ENCODE measurements around the gene TMEM201. TPM values are rescaled to one million over a fixed set of nuclear protein-coding genes. Genes with fewer than 3 reads are reported as not detected.

TMEM201 gene
- total and polyA plus RNA-seq, 2 of the 13 experiments (the other 11 are each of a cell fraction or from before 2014, with no cell fraction given), result 1.5 to 8.2 TPM

DNA sequence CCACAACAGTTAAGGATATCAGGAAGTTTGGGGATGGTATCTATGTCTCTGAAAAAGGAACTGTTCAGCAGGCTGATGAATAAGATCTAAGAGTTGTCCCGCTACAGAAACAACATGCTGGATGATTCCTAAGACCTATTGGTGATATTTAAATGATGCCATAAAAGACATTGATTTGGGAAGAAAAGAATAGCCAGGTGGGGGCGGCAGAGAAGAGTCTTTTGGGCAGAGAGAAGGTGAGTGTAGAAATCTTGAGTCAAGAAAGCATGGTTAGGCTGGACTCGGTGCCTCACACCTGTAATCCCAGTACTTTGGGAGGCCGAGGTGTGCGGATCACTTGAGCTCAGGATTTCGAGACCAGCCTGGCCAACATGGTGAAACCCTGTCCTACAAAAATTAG, 11.8 kb upstream of the TMEM201 start:
- Histone ChIP-seq H3K4me3 (replicated peaks in 1 of 3; ENCODE audit: insufficient read depth in 1 of 3, low read depth in 2 of 3, low read length in 3 of 3) (no peak overlapping the region), H3K27ac (ENCODE audit: extremely low read length, insufficient read depth, low read length) (no peak overlapping the region), H3K9ac (ENCODE audit: insufficient read depth, low read depth, low read length) (no peak overlapping the region), H3K4me1 (ENCODE audit: insufficient read depth, low read length) (no peaks in the 10 kb centered on the region), H3K9me3 (ENCODE audit: low read length) (no peaks in the 10 kb centered on the region), H3K36me3 (replicated peaks in 1 of 2; ENCODE audit: control insufficient read depth in 1 of 2, insufficient read depth in 2 of 2, low read length in 2 of 2) (peaks cover 29 to 63% of the 10 kb centered on the region in 2 experiments), H3K79me2 (ENCODE audit: insufficient read depth, low read length) (peaks cover 7% of the 10 kb centered on the region), H2AFZ (ENCODE audit: low read length) (no peak overlapping the region), H3K4me2 (ENCODE audit: low read depth, low read length) (no peak overlapping the region), H3K27me3 (ENCODE audit: control insufficient read depth in 1 of 2, insufficient read depth in 2 of 2, low read length in 2 of 2) (no peaks in the 10 kb centered on the region), H4K20me1 (ENCODE audit: insufficient read depth, low read length) (0 out of 2 replicates have a peak, but pooled peaks cover 3% of the 10 kb centered on the region)
- TF ChIP-seq ZNF484 (CRISPR knock-in tag; IDR thresholded peaks at IDR 0.05; ENCODE audit: borderline replicate concordance, low read depth) (no peak), HHEX (CRISPR knock-in tag; IDR thresholded peaks at IDR 0.05) (no peak), HNRNPUL1 (IDR thresholded peaks at IDR 0.05; ENCODE audit: low read depth, low read length) (no peak), NR2F6 (IDR thresholded peaks at IDR 0.05) (no peak), NR2F6 (CRISPR knock-in tag; IDR thresholded peaks at IDR 0.05) (no peak), ELF3 (CRISPR knock-in tag; IDR thresholded peaks at IDR 0.05) (no peak), ZNF317 (CRISPR knock-in tag; IDR thresholded peaks at IDR 0.05) (no peak), DNMT1 (CRISPR knock-in tag; IDR thresholded peaks at IDR 0.05) (no peak), NR2F1 (CRISPR knock-in tag; IDR thresholded peaks at IDR 0.05) (no peak), SPEN (CRISPR knock-in tag; IDR thresholded peaks at IDR 0.05; ENCODE audit: low read depth) (no peak), ZNF773 (CRISPR knock-in tag; IDR thresholded peaks at IDR 0.05; ENCODE audit: borderline replicate concordance) (no peak), ZMYM4 (CRISPR knock-in tag; IDR thresholded peaks at IDR 0.05) (no peak)
- TF ChIP-seq, protein P1, sequence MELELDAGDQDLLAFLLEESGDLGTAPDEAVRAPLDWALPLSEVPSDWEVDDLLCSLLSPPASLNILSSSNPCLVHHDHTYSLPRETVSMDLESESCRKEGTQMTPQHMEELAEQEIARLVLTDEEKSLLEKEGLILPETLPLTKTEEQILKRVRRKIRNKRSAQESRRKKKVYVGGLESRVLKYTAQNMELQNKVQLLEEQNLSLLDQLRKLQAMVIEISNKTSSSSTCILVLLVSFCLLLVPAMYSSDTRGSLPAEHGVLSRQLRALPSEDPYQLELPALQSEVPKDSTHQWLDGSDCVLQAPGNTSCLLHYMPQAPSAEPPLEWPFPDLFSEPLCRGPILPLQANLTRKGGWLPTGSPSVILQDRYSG (CRISPR knock-in tag; IDR thresholded peaks at IDR 0.05), result no peak
- TF ChIP-seq, protein P2, sequence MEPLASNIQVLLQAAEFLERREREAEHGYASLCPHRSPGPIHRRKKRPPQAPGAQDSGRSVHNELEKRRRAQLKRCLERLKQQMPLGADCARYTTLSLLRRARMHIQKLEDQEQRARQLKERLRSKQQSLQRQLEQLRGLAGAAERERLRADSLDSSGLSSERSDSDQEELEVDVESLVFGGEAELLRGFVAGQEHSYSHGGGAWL (CRISPR knock-in tag; IDR thresholded peaks at IDR 0.05), result no peak
- DNase-seq (ENCODE audit: low spot score) (no peak), ATAC-seq (no peak), FAIRE-seq (no peak)
- intact Hi-C loops (cut with micrococcal nuclease; ENCODE audit: unreplicated experiment) (no loop called here), in situ Hi-C loops (cut with HindIII; ENCODE audit: extremely low pct_ligation_motif_present, low pct_unique_long_range_greater_than_20kb) (no loop called here)
- WGBS (ENCODE audit: low lambda C conversion rate), result 99% methylated on average over 6 of the region's 6 CpGs
- ChIA-PET CTCF (ENCODE audit: low intra/inter-chr PET ratio, low total read pairs) (no interaction called here), POLR2A (no interaction called here)
- no TSS peak for BruUV-seq (replicated peaks)
